NOMO-1 (cell line): Measurements from ENCODE around the gene HS6ST1.
"Not testable (repeated sequence)": the region's sequence is repeated elsewhere in the genome, so short reads cannot be mapped to it uniquely, and the experiment has no call there.

ENCODE experiments used
- DNase-seq, 2 experiments: peaks; one replicate each; lab custom pipeline; 2025; ENCODE audit not compliant: unreplicated experiment in 2 of 2; lab: John Stamatoyannopoulos, UW

HS6ST1 gene

DNA sequence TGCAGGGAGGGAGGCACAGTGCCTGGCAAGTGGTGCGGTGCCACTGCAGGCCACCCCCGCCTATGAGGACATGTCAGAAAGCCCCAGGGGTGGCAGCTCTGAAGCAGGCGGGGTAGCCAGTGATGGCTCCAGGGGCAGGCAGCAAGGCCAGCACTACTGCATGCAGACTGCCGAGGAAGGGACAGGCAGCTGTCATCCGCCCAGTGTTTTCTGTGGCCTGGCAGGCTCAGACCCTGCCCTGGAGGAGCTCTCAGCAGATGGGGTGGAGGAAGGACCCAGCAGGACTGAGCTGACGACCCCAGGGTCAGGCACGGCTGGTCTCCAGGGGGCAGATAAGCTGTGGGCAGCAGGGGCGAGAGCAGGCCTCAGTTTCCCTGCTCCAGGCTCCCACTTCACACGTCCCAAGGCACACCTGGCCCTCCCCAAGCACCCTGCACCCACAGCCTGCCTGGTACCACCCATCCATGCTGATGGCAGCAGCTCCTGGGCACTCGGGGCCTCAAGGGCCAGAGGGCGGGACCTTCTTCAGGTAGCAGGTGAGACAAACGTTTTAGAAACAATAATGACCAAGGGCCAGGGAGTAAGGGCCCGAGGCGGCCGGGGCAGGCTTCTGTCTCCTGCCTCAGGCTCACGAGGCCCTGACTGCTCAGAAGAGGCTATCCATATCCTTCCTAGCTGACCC lies 48.5 kb downstream of the HS6ST1 start:
- DNase-seq: no peak

DNA sequence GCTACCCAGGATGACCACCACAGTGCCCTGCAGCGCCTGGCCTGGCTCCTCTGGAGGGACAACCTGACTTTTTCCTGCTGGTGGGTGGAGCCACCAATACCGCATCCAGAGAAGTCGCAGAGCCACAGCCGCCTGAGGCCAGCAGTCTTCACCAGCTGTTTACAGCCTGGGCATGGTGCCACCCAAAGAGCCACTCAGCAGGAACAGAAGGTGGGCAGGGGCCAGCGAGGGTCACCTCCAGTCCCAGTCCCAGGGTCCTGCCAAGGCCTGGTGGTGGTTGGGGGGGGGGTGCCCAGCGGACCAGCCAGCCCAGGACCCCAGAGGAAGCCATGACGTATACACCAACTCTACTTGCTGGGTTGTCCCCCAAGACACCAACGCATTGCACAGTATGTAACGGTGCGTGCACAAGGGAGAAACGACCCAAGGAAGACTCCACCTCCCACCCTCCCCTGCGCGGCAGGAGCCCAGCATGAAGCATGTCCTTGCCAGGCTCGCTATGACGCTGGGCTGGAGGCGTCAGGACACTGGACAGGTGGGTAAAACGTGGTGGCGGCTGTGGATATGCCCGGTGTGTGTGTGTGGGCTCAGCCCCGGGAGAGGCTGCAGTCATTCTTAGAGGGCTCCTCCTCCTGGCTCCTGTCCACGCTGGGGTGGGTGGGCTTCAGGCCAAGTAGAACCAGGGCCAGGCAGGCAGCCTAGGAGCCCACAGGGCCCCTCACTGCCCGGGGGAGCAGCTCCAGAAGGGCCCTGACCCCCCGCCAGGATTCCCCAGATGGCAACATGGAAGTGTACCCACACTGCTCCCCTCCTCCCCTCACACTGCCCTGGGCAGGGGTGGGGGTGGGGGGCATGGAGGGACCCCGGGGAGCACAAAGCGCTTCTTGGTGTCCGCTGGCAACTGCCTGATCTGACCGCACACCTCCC lies 49.3 kb downstream of the HS6ST1 start:
- no peak for DNase-seq

DNA sequence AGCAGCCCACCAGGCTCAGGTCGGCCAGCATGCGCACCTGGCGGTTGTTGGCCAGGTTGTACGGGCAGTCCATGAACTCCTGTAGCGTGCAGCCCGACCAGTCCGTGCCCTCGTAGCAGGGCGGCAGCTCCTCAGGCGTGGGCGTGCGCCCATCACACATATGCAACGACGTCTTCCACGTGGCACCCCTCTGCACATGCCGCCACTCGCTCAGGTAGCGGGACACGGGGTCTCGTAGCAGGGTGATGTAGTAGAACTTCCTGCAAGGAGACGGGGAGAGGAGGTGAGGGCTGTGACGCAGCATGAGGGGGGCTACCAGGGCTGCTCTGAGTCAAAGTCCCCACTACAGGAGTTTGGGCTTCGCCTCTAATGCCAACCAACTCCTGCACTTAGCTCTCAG lies 50.1 kb downstream of the HS6ST1 start:
- not testable (repeated sequence) for DNase-seq

DNA sequence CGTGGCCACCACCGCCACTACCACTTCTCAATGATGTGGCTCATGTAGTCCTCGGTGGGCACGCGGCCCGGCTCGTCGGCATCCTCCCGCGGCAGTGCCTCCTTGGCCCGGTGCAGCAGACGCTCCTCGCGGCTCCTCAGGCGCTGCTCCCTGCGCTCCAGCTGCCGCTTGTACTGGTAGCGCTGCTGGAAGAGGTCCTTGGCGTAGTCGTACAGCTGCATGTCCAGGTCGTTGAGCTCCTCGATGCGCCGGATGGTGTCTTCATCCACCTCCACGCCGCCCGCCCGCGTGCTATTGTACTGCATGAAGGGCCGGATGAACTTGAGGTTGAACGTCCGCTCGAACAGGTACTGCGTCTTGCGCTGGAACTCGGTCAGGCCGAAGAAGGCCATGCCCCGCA lies 50.5 kb downstream of the HS6ST1 start:
- not testable (repeated sequence) for DNase-seq

DNA sequence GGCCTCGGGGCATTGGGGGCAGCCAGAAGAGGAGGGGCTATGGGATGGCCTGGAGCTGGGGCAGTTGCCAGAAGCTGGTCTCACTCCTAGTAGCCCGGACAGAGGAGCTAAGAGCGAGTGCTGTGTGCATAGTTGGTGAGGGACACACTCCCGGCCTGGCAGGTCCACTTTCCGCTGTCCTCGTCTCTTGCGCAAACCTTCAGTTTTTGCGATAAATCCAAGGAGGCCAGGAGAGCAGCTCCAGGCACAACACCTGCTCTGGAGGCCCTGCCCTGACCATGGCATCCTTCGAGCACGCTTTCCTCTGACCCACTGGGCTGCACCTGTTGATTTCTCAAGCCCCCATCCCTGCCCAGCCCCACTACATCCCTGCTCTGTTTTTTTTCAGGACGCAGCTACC lies 51.0 kb downstream of the HS6ST1 start:
- not testable (repeated sequence) for DNase-seq

GRCh38 chr2:128267197-128267596 lies 51.5 kb downstream of the HS6ST1 start:
- not testable (repeated sequence) for DNase-seq

DNA sequence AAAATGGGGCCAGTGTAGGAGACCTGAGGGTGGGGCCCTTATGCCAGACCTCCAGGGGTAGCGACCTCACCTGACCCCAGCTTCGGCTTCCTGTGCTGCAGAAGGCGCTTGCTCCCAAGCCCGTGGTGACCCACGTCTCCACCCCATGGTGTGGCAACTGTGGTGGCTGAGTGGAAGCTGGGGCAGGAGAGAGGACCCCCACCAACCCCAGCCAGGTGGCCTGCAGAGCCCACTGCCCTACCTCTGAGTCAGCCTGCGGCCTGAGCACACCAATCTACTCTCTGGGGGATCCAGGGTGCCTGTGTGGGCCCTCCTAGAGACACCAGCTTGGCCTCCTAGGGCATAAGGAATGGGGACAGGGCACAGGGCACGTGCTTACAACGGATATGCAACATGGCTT lies 52.2 kb downstream of the HS6ST1 start:
- DNase-seq: not testable (repeated sequence)

- DNase-seq: not testable (repeated sequence)
Measured at GRCh38 chr2:128265608-128265993, 53.1 kb downstream of the HS6ST1 start.

DNA sequence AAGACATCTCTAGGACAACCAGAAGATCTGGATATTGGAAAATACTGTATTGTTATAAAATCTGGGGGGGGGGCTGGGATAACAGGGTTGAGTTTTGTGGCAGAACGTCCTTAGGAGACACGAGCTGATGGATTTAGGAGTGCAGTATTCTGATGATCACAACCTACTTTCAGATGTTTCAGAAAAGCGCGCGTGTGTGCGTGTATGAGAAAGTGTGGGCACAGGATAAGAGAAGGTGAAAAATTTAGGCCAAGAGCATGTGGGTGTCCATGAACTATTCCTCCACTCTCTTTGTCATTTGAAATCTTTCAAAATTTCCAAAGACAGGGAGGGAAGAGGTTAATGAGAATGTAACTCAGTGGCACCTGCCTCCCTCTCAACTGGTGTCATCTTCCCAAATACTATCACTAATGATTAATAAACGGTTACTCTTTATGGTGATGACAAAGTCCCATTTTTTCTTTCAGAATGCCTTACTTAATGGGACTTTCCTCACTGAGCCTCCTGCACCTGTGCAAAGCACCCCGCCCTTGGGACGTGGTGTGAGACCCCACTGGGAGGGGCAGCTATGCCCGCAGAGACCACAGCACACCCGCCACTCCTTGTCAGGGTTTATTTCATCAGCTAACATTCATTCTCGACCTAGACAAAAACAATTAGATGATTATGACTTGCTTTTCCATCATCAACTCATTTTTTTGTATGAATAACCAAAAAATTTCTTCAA lies 53.6 kb downstream of the HS6ST1 start:
- no peak for DNase-seq

GRCh38 chr2:128263902-128264331 lies 54.8 kb downstream of the HS6ST1 start:
- no peak for DNase-seq

DNA sequence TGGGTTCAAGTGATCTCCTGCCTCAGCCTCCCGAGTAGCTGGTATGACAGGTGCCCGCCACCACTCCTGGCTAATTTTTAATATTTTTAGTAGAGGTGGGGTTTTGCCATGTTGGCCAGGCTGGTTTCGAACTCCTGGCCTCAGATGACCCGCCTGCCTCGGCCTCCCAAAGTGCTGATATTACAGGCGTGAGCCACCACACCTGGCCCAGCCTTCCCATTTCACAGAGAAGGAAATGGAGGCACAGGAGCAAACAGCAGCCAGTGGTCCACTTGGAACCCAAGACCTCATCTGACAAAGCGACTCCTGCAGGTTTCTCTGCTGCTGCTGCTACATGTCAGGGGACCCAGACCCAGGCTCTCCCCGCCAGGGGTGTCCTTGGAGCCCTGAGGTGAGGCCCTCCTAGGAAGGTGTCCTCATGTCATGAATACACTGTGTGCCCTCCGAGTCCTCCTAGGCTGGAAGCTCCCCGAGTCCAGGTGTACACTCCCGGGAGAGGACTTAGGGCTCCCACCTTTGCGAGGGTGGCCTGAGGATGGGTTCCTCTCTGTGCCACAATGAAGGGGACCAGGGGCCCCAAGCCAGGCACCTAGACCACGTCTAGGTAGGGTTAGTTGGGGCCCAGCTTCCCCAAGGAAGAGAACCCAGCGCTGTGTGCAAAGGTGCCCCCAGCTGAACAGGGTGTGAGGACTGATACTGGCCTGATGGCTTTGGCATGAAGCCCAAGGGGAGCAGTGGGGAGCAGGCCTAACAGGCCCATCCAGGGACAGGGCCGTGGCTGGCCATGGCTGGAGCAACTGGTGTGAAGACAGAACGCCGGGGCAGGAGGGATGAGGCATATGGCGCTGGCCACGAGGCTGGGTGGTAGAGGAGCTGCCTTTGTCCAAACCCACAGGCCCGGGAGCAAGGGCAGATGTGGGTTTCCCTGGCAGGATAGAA lies 56.1 kb downstream of the HS6ST1 start:
- DNase-seq: no peak

- no peak for DNase-seq
Measured at GRCh38 chr2:128261245-128262128, 57.2 kb downstream of the HS6ST1 start.

DNA sequence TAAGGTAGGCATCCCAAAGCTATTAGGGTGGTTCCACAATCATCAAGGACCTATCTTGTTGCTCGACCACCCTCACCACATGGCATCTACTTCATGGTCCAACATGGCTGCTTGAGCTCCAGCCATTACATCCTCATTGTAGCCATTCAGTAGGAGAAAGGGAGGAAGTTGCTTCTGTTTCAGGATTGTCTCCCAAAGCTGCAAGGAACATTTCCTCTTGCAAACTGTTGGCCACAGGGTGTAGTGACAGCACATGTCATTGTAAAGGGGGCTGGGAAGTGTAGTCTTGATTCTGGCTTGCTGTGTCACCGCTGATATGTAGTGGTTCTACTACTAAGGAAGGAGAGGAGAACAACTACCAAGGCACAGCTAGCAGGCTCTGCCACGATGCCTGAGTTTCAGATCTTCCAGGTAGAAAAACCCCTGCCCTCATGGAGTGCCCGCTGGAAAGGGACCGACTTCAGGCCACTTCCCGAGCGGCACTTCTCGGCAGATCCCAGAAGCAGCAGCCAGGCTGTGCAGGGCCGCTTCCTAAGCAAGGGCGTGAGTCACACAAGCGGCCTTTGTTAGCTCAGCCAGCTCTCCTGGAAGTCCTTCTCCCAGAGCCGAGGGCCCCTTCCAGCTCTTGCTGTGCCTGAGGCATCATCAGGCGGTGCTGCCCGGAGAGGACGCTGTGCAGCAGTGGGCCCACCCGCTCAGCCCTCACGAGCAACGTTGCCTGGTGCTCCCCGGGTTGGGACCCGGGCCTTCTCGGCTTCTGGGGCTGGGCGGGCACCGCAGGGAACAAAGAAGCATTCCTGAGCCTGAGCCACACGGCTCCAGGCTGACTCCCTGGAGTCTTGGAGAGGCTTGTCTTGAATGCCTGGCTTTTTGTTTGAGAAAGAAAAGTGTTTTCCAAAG lies 58.2 kb downstream of the HS6ST1 start:
- no peak for DNase-seq

DNA sequence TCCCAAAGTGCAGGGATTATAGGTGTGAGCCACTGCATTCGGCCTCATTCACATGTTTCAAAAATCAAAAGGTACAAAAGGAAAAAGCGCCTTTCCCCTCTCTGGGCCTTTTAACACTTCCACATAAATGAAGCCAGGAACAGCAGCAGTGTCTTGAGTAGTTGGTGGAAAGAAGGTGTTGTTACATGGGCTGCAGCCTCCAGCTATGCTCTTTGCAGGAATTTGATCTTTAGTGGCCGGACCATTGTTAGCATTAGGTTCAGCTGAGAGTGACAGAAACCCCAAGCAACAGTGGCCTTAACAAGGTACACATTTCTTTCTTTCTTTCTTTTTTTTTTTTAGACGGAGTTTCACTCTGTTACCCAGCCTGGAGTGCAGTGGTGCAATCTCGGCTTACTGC lies 59.1 kb downstream of the HS6ST1 start:
- DNase-seq: no peak

DNA sequence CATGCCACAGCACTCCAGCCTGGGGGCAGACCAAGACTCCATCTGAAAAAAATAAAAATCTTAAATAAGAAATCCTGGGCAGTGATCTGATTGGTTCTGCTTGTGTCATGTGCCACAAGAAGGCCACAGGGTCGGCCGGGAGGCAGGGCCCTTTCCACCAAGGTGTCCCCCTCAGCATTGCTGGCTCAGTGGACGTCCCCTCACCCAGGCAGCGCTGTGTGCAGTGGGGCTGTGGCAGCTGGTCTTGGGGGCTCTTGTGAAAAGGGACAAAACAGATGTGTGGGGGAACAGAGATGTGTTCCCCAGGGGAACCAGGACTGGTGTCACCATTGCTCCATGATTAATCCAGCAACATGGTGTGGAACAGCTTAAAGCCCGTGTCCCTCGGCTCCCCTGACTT lies 60.5 kb downstream of the HS6ST1 start:
- DNase-seq: no peak

GRCh38 chr2:128252501-128252900 lies 66.2 kb downstream of the HS6ST1 start:
- DNase-seq: no peak

- DNase-seq: not testable (repeated sequence)
Measured at GRCh38 chr2:128252086-128252485, 66.6 kb downstream of the HS6ST1 start.
